Measurements from ENCODE around the gene RBPJL.

The RBPJL gene

DNA sequence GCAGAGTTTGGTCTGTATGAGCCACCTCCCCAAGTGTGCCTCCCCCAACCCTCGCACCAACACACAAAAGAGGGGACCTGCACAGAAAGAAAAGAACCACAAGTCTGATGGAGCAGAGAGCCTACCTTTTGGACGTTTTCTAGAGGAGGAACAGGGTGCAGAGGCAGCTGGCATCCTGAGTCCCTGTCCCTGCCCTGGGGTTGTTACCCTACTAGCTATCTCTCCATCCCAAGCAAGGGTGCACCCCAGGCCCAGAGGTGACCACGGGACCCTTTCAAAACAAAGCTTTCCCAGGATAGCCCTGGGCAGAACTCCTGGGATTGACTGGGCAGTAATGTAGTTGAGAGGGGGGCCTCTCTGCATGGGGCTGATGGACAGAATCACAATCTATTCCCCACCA is 11.2 kb downstream of the RBPJL start:
- no peak for DNase-seq (ENCODE audit: low spot score)

DNA sequence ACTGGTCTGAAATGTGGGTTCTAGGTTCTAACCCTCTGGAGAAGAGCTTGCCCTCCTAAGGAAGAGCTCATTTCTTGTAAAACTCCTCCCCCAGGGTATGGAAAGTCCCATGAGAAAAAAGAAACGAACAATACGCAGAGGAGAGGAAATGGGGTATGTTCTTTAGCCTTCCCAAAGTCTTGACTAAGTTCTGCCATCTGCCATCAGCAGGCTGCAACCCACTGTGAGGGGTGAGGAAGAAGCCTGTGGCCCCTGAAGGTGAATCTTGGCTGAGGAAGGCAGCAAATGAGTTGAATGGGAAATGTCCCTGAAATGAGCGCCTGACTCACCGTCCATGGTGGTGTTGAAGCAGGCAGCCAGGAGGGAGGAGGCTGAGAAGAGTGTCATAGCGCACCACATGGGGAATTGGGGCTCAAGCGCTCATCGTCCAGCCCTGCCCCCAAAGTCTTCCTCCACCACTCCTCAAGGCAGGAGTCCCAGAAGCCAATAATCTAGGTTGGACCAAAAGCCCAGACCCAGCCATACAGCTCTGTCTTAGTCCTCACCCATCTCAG is 11.8 kb downstream of the RBPJL start:
- DNase-seq (ENCODE audit: low spot score) = no peak

- DNase-seq (ENCODE audit: low spot score) = no peak
These were observed 12.3 kb downstream of the RBPJL start for GRCh38 chr20:45318948-45319347.

GRCh38 chr20:45320948-45321595 is 14.4 kb downstream of the RBPJL start:
- no peak for DNase-seq (ENCODE audit: low spot score)

DNA sequence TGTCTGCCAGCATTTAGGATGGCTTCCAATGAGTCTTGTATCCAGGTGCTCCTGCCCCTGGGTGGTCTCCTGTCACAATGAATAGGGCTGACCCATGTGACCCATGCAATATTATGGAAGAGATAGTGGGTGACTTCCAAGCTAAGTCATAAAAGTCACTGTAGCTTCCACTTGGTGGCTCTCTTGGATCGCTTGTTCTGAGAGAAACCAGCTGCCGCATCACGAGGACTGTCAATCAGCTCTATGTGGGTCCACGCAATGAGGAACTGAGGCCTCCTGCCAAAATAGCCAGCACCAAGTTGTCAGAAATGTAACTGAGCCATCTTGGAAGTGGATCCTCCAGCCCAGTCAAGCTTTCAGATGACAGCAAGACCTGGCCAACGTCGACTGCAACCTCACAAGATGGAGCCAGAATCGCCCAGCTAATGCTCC is 16.3 kb downstream of the RBPJL start:
- no peak for DNase-seq (ENCODE audit: low spot score)

DNA sequence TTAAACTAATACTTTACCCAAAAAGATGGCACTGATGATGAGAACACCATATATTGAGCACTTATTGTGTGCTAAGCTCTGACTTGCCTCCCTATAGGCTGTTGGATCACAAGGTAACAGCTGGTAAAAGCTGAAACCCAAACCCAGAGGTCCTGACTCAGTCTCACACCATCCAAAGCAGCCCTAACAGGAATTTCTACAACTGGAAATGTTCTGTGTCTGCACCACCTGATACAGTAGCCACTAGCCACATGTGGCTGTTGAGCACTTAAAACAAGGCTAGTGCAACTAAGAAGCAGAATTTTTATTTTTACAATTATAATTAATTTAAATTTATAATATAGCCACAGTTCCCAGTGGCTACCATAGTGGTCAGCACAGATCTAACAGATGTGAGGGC is 17.1 kb downstream of the RBPJL start:
- peak; percentile 51 for DNase-seq (ENCODE audit: low spot score)

DNA sequence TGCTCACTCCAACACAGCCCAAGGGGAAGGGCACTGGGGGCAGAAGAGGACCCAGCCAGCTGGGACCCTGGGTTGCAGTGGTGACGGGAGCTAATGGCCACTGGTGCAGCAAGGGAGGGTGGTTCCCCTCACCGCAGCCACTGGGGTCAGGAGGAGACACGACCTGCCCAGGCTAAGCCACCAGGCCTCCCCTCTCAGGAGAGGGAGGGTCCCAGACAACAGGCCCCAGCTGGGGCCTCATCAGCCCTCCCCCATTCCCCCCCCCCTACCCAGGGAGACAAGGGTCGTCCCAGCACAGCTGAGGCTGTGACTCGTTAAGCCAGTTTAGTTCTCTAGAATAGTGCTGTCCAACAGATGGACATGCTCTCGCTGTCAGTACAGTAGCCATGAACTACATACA is 18.7 kb downstream of the RBPJL start:
- no peak for DNase-seq (ENCODE audit: low spot score)

- no peak for DNase-seq (ENCODE audit: low spot score)
These were observed 21.8 kb downstream of the RBPJL start for GRCh38 chr20:45328451-45328850.

DNA sequence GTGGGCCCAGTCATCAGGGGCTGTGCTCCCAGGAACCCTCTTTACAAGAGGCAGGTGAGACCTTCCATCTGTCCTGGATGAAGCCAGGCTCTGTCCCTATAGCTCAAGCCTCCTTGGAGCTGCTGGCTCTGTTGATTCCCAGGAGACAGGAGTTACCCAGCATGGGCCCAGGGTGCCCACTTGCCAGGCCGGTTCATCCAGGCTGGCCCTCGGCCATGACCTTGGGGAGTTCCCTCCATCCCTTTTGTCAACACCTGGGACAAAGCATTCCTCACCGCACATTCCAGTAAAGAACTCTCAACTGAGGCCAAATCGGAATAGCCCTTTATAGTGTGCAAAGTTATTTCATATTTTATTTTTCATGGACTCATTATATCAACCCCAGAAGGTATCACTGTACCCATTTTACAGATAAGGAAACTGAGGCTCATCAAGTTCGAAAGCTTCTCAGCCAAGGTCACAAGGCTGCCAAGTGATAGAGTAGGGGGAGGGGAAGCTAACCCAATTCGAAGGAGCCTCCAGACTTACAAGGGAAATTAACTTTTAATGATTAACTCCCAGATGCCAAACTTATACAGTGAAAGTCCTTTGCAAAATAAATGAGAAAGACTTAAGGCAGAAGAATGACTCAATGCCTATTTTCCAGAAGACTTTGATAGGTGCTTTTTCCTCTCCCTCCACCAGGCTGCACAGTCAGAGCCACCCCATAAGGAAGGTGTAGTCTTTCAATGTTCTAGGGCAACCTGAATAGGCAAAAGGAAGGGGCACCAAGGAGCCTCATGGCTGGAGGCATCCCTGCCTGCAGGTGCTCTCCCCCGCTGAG is 23.1 kb downstream of the RBPJL start:
- DNase-seq (ENCODE audit: low spot score) = no peak

DNA sequence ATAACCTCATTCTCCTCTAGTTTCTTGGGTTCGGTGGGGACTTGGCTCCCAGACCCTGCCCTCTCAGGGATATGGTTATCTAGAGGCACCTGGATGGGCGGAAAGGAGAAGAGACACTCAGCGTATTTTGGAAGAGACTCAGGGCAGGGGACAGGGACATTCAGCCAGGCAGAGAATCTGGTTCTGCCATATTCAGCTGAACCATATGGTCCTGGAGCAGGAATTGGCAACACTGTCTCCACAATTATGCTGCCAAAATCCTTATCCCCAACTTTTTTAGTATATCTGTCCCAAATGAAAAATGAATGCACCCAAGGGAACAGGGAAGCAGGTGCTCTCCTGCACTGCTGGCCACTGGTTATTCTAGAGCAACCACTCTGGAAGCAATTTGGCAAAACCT is 23.8 kb downstream of the RBPJL start:
- no peak for DNase-seq (ENCODE audit: low spot score)

DNA sequence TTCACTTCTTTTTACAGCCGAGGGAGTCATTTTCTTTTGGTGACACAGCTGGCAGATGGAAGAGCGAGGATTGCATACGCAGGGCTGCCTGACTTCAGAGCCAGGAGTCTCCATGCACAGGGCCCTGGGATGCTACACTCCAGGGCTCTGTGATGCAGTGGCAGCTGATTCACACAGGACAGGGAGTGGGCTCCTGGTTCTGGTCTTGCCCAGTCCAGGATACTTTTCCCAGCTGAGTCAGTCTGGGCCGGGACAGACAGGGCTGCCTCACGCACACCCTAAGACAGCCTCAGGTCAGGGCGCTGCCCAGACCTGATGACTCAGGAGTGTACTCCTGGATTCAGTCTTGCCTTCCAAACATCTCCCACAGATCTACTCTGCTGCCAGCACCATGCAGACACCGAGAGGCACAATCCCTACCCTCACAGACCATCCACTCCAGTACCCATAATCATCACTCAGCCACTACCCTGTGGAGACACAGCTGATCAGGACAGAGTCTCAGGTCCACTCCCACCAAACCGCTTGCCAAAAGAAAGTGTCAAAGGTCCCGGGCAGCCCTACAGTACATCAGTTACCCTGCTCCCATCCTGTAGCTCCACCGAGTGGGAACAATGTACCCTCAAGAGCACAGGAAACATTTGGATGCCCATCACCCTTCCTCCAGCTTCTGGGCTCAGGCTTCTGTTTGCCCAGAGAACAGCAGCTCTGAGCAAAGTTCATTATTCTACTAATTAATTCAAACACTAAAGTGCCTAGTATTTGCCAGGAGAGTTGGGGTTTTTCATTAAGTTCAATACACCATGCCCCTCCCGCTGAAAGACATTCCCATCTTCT is 30.1 kb downstream of the RBPJL start:
- peak; percentile 90 for DNase-seq (ENCODE audit: low spot score)

- DNase-seq (ENCODE audit: low spot score) = peak; percentile 91
These were observed 30.9 kb downstream of the RBPJL start for GRCh38 chr20:45337367-45338120.

DNA sequence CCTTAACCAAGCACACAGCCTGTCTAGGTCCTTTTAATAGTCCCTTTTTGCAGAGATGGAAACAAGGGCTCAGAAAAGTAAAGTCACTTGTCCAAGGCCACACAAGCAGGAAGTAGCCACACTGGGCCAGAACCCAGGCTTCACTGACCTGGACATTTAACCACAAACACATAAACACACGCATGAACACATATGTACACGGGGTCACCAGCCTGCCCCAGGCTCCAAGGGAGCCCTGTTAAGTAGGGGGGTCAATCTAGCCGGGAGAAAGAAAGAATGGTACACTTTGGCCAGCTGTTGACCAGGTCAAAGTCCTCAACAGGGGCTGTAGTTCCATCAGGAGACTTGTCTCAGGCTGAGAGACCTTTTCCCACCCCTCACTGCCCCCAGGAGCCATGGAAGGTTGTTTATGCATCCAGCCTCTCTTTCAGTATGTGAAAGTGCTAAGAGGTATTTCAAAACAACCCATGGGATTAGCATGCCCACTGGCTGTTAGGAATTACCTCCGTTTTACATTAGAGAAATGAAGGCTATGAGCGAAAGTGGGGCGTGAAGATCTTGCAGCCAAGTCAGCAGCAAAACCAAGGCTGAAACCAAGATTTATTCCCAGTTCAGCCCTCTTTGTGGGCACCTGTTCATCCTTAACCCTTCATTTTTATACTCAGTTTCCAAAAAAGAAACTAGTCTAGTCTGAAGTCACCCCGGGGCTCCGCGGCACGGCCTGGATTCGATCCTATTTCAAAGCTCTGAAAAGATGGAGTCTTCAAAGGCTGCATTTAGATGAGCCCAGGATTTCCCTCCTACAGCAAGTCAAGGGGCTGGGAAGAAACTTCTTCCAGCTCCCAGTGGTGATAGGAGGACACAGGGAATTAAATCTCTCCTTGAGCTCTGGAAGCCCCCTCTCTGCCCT is 31.7 kb downstream of the RBPJL start:
- no peak for DNase-seq (ENCODE audit: low spot score)

DNA sequence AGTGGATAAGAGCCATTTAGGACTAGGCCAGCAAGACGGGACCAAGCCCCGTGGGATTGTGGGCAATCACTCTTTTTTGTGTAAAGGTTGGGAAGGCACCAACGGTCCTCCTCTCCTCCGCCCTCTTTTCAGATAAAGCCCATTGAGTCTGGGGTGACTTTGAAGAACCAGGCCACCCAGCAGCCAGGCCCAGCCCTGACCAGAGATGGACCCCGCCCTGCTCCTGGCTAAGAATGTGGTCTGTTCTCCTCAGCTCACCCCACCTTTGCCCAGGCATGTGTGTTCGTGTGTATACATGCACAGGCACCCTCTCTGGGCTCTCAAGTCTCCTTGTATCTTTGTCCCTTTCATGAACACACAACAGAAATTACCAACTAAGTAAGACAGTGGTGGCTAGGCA is 32.4 kb downstream of the RBPJL start:
- DNase-seq (ENCODE audit: low spot score) = no peak

DNA sequence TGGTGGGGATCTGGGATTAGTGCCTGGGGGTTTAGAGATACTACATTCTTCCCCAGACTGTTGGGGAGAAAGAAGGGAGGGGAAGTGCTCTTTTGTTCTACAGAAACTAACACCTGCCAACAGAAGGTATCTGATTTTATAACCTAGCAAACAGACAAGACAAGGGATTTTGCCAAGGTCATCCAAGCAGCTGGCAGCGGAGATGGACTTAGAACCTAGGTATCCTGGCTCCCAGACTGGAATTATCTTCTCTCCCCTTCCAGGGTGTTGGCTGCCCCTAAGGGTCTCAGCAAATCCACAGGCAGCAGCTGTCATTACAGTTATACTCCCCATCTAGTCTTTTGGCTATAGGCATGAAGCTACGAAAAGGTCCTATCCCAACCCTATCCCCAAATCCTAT is 33.2 kb downstream of the RBPJL start:
- DNase-seq (ENCODE audit: low spot score) = no peak

DNA sequence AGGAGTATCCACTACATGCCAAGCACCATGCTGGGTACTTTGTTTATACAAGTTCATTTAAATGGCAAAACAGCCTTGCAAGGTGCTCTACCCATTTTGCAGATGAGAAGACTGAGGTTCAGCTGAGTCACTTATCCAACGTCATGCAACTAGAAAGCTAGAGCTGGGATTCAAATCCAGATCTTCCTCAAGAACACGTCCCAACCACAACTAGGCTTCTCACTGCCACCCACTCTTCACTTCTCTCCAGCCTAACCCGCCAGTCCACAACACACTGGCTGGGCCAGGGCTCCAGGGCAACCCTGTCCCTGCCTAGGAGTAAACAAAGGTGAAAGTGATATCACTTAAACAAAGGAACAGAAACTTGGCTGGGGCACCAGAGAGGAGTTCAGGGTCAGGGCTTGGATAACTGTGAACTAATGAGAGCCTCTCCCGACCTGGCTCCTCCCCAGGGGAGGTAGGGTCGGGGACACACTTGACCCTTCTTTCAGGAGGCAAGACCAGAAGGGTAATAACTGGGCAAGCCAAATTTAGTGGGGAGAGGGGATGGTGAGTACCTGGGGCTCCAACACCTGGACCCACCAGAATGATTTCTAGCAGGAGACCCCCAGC is 33.7 kb downstream of the RBPJL start:
- DNase-seq (ENCODE audit: low spot score) = no peak

- no peak for DNase-seq (ENCODE audit: low spot score)
These were observed 34.3 kb downstream of the RBPJL start for GRCh38 chr20:45340951-45341350.

- no peak for DNase-seq (ENCODE audit: low spot score)
These were observed 34.9 kb downstream of the RBPJL start for GRCh38 chr20:45341579-45341938.

DNA sequence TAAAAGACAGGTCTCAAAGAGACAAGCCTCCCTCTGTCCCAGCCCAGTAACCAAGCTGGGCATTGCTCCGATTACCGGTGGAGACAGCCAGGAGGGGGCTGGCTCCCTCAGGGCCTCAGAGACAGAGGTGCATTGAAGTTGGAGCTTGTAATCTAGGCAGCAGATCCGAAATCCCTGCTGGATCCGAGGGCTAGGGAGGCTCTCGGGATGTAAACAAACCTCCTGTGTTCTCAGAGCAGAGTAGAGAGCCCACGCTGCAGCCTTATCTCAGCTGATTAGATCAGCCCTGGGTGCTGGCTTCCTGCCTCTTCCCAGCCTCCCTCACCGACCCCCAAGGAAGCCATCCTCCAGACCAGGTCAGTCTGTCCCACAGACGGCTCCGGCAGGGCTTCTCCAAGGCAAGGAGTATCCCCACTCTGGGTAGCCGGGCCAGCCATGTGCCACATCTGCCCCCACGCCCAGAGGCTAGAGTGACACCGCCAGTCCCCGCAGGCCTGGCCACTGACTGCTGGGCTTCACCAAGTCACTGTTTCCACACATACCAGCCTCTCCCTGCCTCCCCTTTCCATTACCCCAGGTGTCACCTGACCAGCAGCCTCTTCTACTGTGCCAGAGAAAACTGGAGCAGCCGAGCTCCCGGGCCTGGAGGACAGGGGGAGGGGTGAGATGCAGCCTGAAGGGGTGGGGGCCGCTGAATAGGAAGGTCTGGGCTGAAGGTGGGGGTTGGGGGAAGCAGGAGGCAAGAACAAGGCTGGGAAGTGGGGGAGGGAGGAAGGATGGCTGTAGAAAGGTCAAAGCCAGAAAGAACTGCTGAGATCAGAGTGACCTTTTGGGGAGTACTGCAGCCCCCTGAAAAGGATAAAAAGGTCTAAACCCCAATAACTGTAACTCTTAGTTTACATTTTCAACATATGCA is 35.6 kb downstream of the RBPJL start:
- peak; percentile 56 for DNase-seq (ENCODE audit: low spot score)

All from AG20443 (cell line).